HG02759 (cell line): Measurements from ENCODE around the gene CLDN10.
"Not testable (repeated sequence)": the region's sequence is repeated elsewhere in the genome, so short reads cannot be mapped to it uniquely, and the experiment has no call there.

Source experiments
- ATAC-seq: cut with Tn5 transposase; IDR thresholded peaks from one replicate; pipeline ENCODE4 v1.9.1; 2021; ENCODE audit warnings: mild to moderate bottlenecking, moderate library complexity; ENCODE audit not compliant: unreplicated experiment

The CLDN10 gene

GRCh38 chr13:95540888-95541287 is 11.6 kb upstream of the CLDN10 start:
- no peak for ATAC-seq

GRCh38 chr13:95541308-95541707 is 11.2 kb upstream of the CLDN10 start:
- no peak for ATAC-seq

GRCh38 chr13:95541911-95542474 is 10.5 kb upstream of the CLDN10 start:
- ATAC-seq: no peak

- no peak for ATAC-seq
Observed at GRCh38 chr13:95544293-95544692, 8.2 kb upstream of the CLDN10 start.

GRCh38 chr13:95546919-95547318 is 5.6 kb upstream of the CLDN10 start:
- no peak for ATAC-seq

GRCh38 chr13:95547531-95548167 is 4.9 kb upstream of the CLDN10 start:
- ATAC-seq: no peak

- ATAC-seq: no peak
Observed at GRCh38 chr13:95552208-95552538, 347 bp upstream of the CLDN10 start.

- no peak for ATAC-seq
Observed at GRCh38 chr13:95553581-95554385, 1.3 kb downstream of the CLDN10 start.

- no peak for ATAC-seq
Observed at GRCh38 chr13:95557013-95557412, 4.5 kb downstream of the CLDN10 start.

- ATAC-seq: no peak
Observed at GRCh38 chr13:95559100-95559499, 6.6 kb downstream of the CLDN10 start.

GRCh38 chr13:95560387-95560786 is 7.9 kb downstream of the CLDN10 start:
- ATAC-seq: no peak

- no peak for ATAC-seq
Observed at GRCh38 chr13:95564091-95564490, 11.6 kb downstream of the CLDN10 start.

- no peak for ATAC-seq
Observed at GRCh38 chr13:95564733-95565291, 12.3 kb downstream of the CLDN10 start.

GRCh38 chr13:95565758-95566157 is 13.2 kb downstream of the CLDN10 start:
- ATAC-seq: not testable (repeated sequence)

- no peak for ATAC-seq
Observed at GRCh38 chr13:95568131-95568530, 15.6 kb downstream of the CLDN10 start.

GRCh38 chr13:95570016-95570415 is 17.5 kb downstream of the CLDN10 start:
- no peak for ATAC-seq

GRCh38 chr13:95571941-95572340 is 19.4 kb downstream of the CLDN10 start:
- no peak for ATAC-seq

- ATAC-seq: no peak
Observed at GRCh38 chr13:95573221-95573620, 20.7 kb downstream of the CLDN10 start.

- peak; percentile 95 for ATAC-seq
Observed at GRCh38 chr13:95579303-95579702, 26.8 kb downstream of the CLDN10 start.

- ATAC-seq: no peak
Observed at GRCh38 chr13:95585867-95586266, 33.3 kb downstream of the CLDN10 start.

- no peak for ATAC-seq
Observed at GRCh38 chr13:95588134-95588533, 35.6 kb downstream of the CLDN10 start.

GRCh38 chr13:95588721-95589120 is 36.2 kb downstream of the CLDN10 start:
- ATAC-seq: no peak
